Esophagus (tissue), 2 donors: ENCODE measurements around the gene NPPC. TPM values are rescaled to one million over a fixed set of nuclear protein-coding genes. Genes with fewer than 3 reads are reported as not detected.
"Not testable (repeated sequence)": the region's sequence is repeated elsewhere in the genome, so short reads cannot be mapped to it uniquely, and the experiment has no call there.

Experiments used
- H3K27ac ChIP-seq, 2 donors: one replicate each; pipeline ENCODE4 v1.5.1; 2013; ENCODE audit warnings: low read depth in 2 of 2, mild to moderate bottlenecking in 2 of 2, inconsistent platforms in 1 of 2, low read length in 1 of 2, moderate library complexity in 1 of 2
- H3K27me3 ChIP-seq, 2 donors: one replicate each; pipeline ENCODE4 v1.6.1; 2013; ENCODE audit warnings: low read length in 2 of 2, control low read depth in 1 of 2, mild to moderate bottlenecking in 1 of 2; ENCODE audit not compliant: insufficient read depth in 2 of 2, control insufficient read depth in 1 of 2
- H3K36me3 ChIP-seq, 2 donors: one replicate each; pipeline ENCODE4 v1.6.1; 2013; ENCODE audit warnings: low read length in 1 of 2; ENCODE audit not compliant: control insufficient read depth in 2 of 2, insufficient read depth in 2 of 2
- H3K4me1 ChIP-seq, 2 donors: one replicate each; pipeline ENCODE4 v1.6.1; 2013; ENCODE audit warnings: low read length in 1 of 2; ENCODE audit not compliant: control insufficient read depth in 2 of 2, insufficient read depth in 2 of 2
- H3K4me3 ChIP-seq, 2 donors: one replicate each; pipeline ENCODE4 v1.5.1; 2013; ENCODE audit warnings: low read length in 2 of 2, mild to moderate bottlenecking in 2 of 2, low read depth in 1 of 2, moderate library complexity in 1 of 2
- H3K9me3 ChIP-seq, 2 donors: one replicate each; pipeline ENCODE4 v1.6.1; 2013; ENCODE audit warnings: mild to moderate bottlenecking in 2 of 2, low read depth in 1 of 2, low read length in 1 of 2, moderate library complexity in 1 of 2; ENCODE audit not compliant: control insufficient read depth in 2 of 2, insufficient read depth in 1 of 2
- WGBS, 2 donors: extraction: QIAGEN DNeasy Blood & Tissue Kit; methylation state at CpG; one replicate each; pipeline ENCODE4 v1.1.7; 2013; 5-methylcytosine and 5-hydroxymethylcytosine counted together
- polyA plus RNA-seq, 2 donors: library from polyadenylated mRNA; stranded (reverse); fragments of 200-250 nt; gene quantifications; one replicate each; pipeline ENCODE4 v1.2.3, GENCODE V29; 2013
- donor health status: healthy with polysubstance abuse.
- donor health status: Bipolar disorder and iron deficiency.

Gene NPPC
- polyA plus RNA-seq, 2 donors = 2.2 TPM

DNA sequence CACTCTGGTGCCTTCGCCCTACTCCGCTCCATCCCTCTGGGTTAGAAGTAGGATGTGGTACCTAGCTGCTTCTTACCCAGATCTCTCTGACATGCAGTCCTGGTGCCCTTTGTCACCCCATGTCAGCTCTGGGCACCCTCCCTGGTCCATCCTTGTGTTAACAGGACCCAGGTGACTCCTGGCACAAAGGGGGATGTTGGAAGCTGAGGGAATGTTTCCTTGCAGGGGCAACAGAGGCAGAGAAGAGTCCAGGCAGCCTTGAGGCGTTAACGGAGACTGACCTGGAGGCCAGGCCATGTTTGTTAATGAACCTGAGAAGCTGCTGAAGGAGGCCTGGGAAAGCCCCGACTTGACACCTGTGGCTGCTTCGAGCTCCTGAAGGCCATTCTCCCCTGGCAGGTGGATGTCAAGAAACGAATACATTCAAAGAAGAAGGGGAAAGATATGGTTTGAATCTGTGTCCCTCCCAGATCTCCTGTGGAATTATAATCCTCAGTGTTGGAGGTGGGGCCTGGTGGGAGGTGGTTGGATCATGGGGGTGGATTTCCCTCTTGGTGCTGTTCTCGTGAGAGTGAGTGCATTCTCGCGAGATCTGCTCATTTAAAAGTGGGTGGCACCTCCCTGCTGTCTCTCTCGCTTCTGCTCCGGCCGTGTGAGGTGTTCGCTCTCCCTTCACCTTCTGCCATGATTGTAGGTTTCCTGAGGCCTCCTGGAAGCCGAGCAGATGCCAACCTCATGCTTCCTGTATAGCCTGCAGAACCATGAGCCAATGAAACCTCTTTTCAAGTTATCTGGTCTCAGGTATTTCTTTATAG, 31.4 kb downstream of the NPPC start:
- H3K36me3 ChIP-seq = no peaks in the 10 kb centered on the region
- no peaks in the 10 kb centered on the region for H3K9me3 ChIP-seq
- 87 to 88% methylated on average over 15 of the region's 15 CpGs for WGBS, 2 donors
- H3K4me3 ChIP-seq = no peak overlapping the region
- peaks cover 0 to 2% of the 10 kb centered on the region in 2 donors for H3K4me1 ChIP-seq
- H3K27me3 ChIP-seq = no peaks in the 10 kb centered on the region
- no peak overlapping the region for H3K27ac ChIP-seq

DNA sequence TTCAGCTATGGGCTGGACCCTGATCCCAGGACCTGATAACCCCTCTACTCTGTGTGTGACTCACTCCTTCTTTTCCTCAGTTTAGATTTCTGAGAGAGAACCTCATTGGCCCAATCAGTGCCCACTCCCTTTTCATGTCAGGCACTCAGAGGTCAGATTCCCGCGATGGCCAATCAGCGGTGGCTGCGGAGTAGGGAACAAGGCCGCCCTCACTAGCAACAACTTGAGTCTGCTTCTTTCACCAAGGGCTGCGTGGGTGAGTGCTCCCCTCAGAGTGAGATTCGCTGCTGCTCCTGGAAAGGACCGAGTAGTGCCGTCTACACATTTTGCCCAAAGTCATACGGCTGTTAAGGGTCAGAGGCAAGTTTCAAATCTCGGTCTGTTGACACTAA, 34.7 kb downstream of the NPPC start:
- H3K9me3 ChIP-seq = no peaks in the 10 kb centered on the region
- no peaks in the 10 kb centered on the region for H3K36me3 ChIP-seq
- no peak overlapping the region for H3K27ac ChIP-seq
- 80 to 85% methylated on average over 11 of the region's 11 CpGs for WGBS, 2 donors
- H3K4me3 ChIP-seq = no peak overlapping the region
- peaks cover 0 to 2% of the 10 kb centered on the region in 2 donors for H3K4me1 ChIP-seq
- no peaks in the 10 kb centered on the region for H3K27me3 ChIP-seq

DNA sequence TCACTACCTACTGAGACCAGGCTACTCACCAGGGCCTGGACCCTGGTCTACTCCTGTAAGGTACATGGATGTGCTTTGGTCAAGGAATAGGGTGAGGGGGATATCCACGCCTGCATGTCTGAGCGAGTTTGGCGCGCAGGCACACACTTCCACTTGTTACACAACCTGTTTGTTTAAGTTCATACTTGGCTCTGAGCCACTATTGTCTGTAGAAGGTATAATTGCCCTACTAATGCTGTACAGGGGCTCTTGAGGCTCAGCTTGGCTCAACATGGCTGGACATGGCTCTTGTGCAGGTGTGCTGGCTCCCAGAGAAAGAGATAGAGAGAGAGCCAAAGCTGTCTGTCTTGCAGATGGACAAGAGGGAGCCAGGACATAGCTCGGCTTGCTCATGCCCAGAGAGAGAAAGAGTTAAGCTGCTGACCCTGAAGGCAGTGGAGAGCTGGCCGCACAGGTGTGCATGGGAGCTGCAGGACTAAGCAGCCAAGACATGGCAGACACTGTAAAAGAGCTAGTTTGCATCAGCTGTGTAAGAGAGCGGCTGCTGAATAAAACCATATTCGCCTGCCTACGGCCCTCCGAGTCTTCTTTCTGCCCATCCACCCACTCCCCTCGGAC, 35.2 kb downstream of the NPPC start:
- H3K27me3 ChIP-seq = no peaks in the 10 kb centered on the region
- peaks cover 0 to 2% of the 10 kb centered on the region in 2 donors for H3K4me1 ChIP-seq
- H3K9me3 ChIP-seq = peaks cover 0 to 3% of the 10 kb centered on the region in 2 donors
- H3K4me3 ChIP-seq = no peak overlapping the region
- 72 to 77% methylated on average over 11 of the region's 11 CpGs for WGBS, 2 donors
- H3K27ac ChIP-seq = no peak overlapping the region
- H3K36me3 ChIP-seq = no peaks in the 10 kb centered on the region

DNA sequence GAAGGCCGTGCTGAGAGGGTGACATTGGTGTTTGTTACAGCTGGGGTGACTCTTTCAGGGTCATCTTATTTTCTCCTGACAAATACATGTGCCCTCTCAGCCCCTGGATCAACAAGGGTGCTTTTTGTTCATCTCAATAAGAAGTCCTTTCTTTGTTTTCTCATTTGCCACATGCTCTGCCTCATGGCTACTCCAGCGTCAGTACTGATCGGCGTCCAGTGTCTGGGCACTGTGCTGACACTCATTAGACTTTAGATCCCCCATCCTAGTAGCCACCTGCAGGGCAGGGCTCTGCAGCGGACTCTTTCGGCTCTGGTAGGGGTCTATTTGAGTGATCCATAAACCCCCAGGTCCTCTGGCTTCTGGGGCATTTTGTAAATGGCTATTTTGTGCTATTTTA, 38.4 kb downstream of the NPPC start:
- 89% methylated on average over 6 of the region's 6 CpGs for WGBS, 2 donors
- peaks cover 0 to 3% of the 10 kb centered on the region in 2 donors for H3K9me3 ChIP-seq
- H3K27ac ChIP-seq = no peak overlapping the region
- no peaks in the 10 kb centered on the region for H3K27me3 ChIP-seq
- H3K36me3 ChIP-seq = no peaks in the 10 kb centered on the region
- peaks cover 0 to 5% of the 10 kb centered on the region in 2 donors for H3K4me1 ChIP-seq
- no peak overlapping the region for H3K4me3 ChIP-seq

DNA sequence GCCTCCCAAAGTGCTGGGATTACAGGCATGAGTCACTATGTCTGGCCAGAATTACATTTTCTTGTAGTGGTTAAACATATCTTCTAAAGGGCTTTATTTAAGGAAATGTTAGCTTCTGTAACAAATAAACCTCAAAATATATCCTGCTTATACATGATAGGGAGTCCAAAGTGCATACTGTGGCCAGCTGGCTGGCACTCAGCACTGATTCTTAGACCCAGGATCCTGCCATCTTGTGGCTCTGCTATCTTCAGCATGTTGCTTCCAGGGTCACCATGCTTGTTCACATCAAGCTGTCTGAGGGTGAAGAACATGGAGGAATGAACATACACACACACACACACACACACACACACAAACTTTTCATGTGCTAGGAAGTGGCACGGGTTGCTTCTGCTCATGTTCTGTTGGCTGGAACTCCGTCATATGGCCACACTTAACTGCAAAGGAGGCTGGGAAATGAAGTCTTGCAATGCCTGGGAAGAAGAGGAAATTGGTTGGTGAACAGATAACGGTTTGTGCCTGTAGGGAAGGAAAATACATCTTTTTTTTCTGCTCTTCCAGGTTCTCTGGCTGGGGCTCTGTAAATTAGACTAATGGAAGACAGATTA, 40.0 kb downstream of the NPPC start:
- peaks cover 0 to 3% of the 10 kb centered on the region in 2 donors for H3K9me3 ChIP-seq
- H3K4me1 ChIP-seq = peaks cover 0 to 5% of the 10 kb centered on the region in 2 donors
- 63 to 69% methylated on average over 3 of the region's 3 CpGs for WGBS, 2 donors
- no peaks in the 10 kb centered on the region for H3K36me3 ChIP-seq
- no peak overlapping the region for H3K4me3 ChIP-seq
- H3K27me3 ChIP-seq = no peaks in the 10 kb centered on the region
- no peak overlapping the region for H3K27ac ChIP-seq

DNA sequence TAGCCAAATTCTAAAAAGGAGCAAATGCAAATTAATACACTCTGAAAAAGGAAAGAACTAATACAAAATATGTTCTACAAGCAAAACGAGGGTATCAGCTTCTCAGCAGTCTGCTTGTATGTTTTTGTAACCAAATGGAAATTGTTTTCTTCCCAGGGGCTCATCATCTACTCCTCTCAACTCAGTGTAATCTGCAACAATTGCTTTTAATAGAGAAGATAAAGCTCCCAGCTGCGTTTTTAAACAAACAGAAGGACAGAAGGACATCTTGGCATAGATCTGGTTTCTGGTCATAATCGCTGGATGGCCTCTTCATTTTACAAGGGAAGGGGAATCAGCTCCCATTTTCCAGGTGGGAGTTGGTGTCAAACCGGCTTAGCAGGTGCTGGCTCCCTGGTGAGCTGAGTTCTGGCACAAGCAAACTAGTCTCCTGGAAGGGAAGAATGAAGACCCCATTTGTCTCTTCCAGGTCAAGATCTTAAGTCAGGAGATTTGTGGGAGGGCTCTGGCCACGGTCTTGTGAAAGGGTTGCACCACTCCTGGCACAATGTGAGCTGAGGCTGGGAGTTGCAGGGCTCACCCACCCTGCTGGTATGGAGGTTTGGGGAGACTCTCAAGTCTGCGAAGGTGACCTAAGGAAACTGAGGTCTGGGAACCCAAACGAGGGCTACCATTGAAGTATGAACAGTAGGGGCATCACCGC, 41.6 kb downstream of the NPPC start:
- H3K27me3 ChIP-seq = no peaks in the 10 kb centered on the region
- H3K27ac ChIP-seq = no peak overlapping the region
- 74 to 77% methylated on average over 8 of the region's 8 CpGs for WGBS, 2 donors
- H3K4me3 ChIP-seq = no peak overlapping the region
- peaks cover 0 to 2% of the 10 kb centered on the region in 2 donors for H3K4me1 ChIP-seq
- peaks cover 0 to 3% of the 10 kb centered on the region in 2 donors for H3K9me3 ChIP-seq
- H3K36me3 ChIP-seq = no peaks in the 10 kb centered on the region

GRCh38 chr2:231883468-231883881, 42.7 kb downstream of the NPPC start:
- H3K27me3 ChIP-seq = no peaks in the 10 kb centered on the region
- H3K27ac ChIP-seq = no peak overlapping the region
- no peaks in the 10 kb centered on the region for H3K36me3 ChIP-seq
- peaks cover 0 to 2% of the 10 kb centered on the region in 2 donors for H3K4me1 ChIP-seq
- peaks cover 0 to 3% of the 10 kb centered on the region in 2 donors for H3K9me3 ChIP-seq
- WGBS, 2 donors = 27% methylated on average over 5 of the region's 5 CpGs
- H3K4me3 ChIP-seq = no peak overlapping the region

DNA sequence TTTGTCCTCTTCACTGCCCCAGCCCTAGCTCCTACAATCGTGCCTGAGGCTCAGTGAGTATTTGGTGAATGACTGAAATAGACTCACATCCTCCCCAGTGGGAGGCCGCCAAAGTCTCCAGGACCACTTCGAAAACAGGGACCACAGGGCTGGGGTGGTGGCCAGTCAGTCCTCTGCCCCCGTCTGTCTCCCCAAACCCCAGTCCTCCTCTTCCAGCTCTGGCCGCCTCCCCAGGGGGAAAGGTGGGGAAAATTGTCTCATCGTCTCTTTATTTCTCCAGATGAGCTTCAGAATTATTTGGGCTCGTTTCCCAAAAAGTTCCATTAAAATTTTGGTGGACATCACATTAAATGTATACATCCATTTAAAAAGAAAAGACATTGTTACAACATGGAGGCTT, 43.5 kb downstream of the NPPC start:
- Histone ChIP-seq H3K36me3 (no peaks in the 10 kb centered on the region), H3K9me3 (peaks cover 0 to 3% of the 10 kb centered on the region in 2 donors), H3K27me3 (no peaks in the 10 kb centered on the region), H3K4me1 (peaks cover 0 to 2% of the 10 kb centered on the region in 2 donors), H3K27ac (no peak overlapping the region), H3K4me3 (no peak overlapping the region)
- WGBS, 2 donors = 86 to 87% methylated on average over 7 of the region's 7 CpGs

DNA sequence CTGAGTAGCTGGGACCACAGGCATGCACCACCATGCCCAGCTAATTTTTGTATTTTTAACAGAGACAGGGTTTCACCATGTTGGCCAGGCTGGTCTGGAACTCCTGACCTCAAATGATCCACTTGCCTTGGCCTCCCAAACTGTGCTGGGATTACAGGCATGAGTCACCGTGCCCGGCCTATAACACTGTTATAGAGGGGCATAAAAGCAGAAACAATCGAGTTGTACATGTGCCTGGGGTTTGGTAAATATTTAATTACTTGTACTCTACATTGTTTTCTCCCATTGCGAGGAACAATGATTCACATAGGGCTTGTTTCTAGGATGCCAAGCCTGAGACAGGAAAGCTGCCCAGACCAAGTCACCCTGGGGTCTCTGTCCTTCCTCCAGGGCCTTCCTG, 45.8 kb downstream of the NPPC start:
- not testable (repeated sequence) for H3K36me3 ChIP-seq, H3K4me3 ChIP-seq, H3K9me3 ChIP-seq, H3K27ac ChIP-seq, H3K4me1 ChIP-seq, H3K27me3 ChIP-seq
- 53 to 63% methylated on average over 4 of the region's 4 CpGs for WGBS, 2 donors
